Prostate gland (tissue), 2 donors: ENCODE measurements around the gene DRGX. TPM values are rescaled to one million over a fixed set of nuclear protein-coding genes. Genes with fewer than 3 reads are reported as not detected.

Source experiments
- DNase-seq: peaks from one replicate; pipeline ENCODE4 v3.0.0-alpha.2; 2019; ENCODE audit warnings: low spot score
- H3K27ac ChIP-seq, 2 donors: fragments of 200-600 bp; sonication (generic); 2 replicates each; pipeline ENCODE4 v1.5.1; 2017 to 2019
- H3K27me3 ChIP-seq: fragments of 200-600 bp; sonication (generic); replicated peaks from 2 replicates; pipeline ENCODE4 v1.5.1; 2019; ENCODE audit not compliant: insufficient read depth
- H3K36me3 ChIP-seq, 2 donors: fragments of 200-600 bp; sonication (generic); 1 replicate in 1 of 2; 2 replicates in 1 of 2; pipeline versions ENCODE4 v1.5.1 to v1.8.1; 2017 to 2019
- H3K4me1 ChIP-seq: fragments of 200-600 bp; sonication (generic); replicated peaks from 2 replicates; pipeline ENCODE4 v1.5.1; 2019
- H3K4me3 ChIP-seq, 2 donors: fragments of 200-600 bp; sonication (generic); 2 replicates each; pipeline ENCODE4 v1.5.1; 2017 to 2019
- H3K9me3 ChIP-seq: fragments of 200-600 bp; sonication (generic); 2 replicates; pipeline ENCODE4 v1.5.1; 2017
- CTCF ChIP-seq, 4 experiments: fragments of 200-600 bp in 2 of 4; fragments of 450-650 bp in 2 of 4; sonication (generic) in 2 of 4; IDR thresholded peaks; 1 replicate in 3 of 4; 2 replicates in 1 of 4; pipeline ENCODE4 v1.5.1; 2016 to 2019; ENCODE audit warnings: antibody characterized with exemption in 4 of 4, mild to moderate bottlenecking in 2 of 4, moderate library complexity in 2 of 4
- POLR2A ChIP-seq: fragments of 450-650 bp; IDR thresholded peaks from one replicate; pipeline ENCODE4 v1.6.1; 2016; ENCODE audit warnings: antibody characterized with exemption, mild to moderate bottlenecking
- POLR2AphosphoS5 ChIP-seq: sonication (generic); formaldehyde crosslinking; IDR thresholded peaks from one replicate; pipeline ENCODE4 v1.6.1; 2017; ENCODE audit warnings: antibody characterized with exemption
- WGBS: methylation state at CpG from one replicate; pipeline ENCODE4 v1.1.5; 2018; 5-methylcytosine and 5-hydroxymethylcytosine counted together
- intact Hi-C: fragments of 100-400 bp; cut with DNase I; formaldehyde crosslinking; loops from one replicate; pipeline ENCODE4 v1.14.2; 2022
- total RNA-seq, 2 donors: library from RNA; depleted of rRNA; stranded (reverse); fragments of >200 nt; gene quantifications; one replicate each; pipeline ENCODE4 v1.1.0, GENCODE V29; 2016

Gene DRGX
- total RNA-seq, 2 donors from 2014 or later = not detected

DNA sequence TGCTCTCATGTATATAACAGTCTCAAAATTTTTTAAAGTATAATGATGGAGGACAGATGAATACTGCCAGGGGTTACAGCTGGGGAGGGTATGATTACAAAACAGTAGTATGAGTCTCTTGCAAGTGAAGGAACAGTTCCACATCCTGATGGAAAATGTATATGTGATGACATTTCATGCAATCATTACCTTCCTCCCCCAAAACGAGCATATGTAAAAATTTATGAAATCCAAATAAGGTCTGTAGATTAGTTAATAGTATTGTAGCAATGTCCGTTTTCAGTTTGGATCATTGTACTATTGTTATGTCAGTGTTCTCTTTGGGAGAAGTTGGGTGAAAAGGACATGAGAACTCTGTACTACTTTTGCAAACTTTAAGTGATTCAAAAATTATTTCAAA, 38.0 kb downstream of the DRGX start:
- TF ChIP-seq POLR2A = no peak
- TF ChIP-seq POLR2AphosphoS5 = no peak
- TF ChIP-seq CTCF (IDR thresholded peaks at IDR 0.05) = no peak
- Histone ChIP-seq H3K27me3 (peaks cover 4% of the 10 kb centered on the region), H3K36me3 (no peaks in the 10 kb centered on the region), H3K4me1 (no peaks in the 10 kb centered on the region), H3K9me3 (no peaks in the 10 kb centered on the region), H3K4me3 (no peak overlapping the region), H3K27ac (no peak overlapping the region)
- DNase-seq = no peak
- intact Hi-C loops = no loop called here
- 71% methylated on average over 2 of the region's 2 CpGs for WGBS

DNA sequence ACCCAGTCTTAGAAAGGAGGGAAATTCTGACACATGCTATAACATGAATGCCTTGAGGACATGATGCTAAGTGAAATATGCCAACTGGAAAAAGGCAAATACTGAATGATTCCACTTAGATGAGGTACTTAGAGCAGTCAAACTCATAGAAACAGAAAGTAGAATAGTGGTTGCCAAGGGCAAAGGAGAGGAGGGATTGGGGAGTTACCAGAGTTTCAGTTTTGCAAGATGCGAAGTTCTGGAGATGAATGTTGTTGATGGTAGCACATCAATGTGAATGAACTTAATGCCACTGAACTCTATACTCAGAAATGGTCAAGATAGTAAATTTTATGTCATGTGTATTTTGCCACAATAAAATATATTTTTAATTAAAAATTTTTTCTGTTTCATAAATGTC, 38.9 kb downstream of the DRGX start:
- no peak for TF ChIP-seq POLR2AphosphoS5
- no peak for TF ChIP-seq CTCF (IDR thresholded peaks at IDR 0.05)
- TF ChIP-seq POLR2A = no peak
- H3K27me3 ChIP-seq = peaks cover 4% of the 10 kb centered on the region
- intact Hi-C loops = no loop called here
- DNase-seq = no peak
- no peak overlapping the region for H3K27ac ChIP-seq
- H3K4me1 ChIP-seq = no peaks in the 10 kb centered on the region
- no peaks in the 10 kb centered on the region for H3K9me3 ChIP-seq
- no peak overlapping the region for H3K4me3 ChIP-seq
- no peaks in the 10 kb centered on the region for H3K36me3 ChIP-seq
- 85% methylated on average over 1 of the region's 1 CpG for WGBS

- no peak for DNase-seq
- TF ChIP-seq CTCF (IDR thresholded peaks at IDR 0.05) (no peak), POLR2A (no peak), POLR2AphosphoS5 (no peak)
- peaks cover 4% of the 10 kb centered on the region for H3K27me3 ChIP-seq
- H3K9me3 ChIP-seq = no peaks in the 10 kb centered on the region
- no peaks in the 10 kb centered on the region for H3K36me3 ChIP-seq
- no peak overlapping the region for H3K4me3 ChIP-seq
- no peak overlapping the region for H3K27ac ChIP-seq
- intact Hi-C loops = no loop called here
- WGBS = 83% methylated on average over 4 of the region's 4 CpGs
- no peaks in the 10 kb centered on the region for H3K4me1 ChIP-seq
These were observed 39.7 kb downstream of the DRGX start for GRCh38 chr10:49356181-49356580.

DNA sequence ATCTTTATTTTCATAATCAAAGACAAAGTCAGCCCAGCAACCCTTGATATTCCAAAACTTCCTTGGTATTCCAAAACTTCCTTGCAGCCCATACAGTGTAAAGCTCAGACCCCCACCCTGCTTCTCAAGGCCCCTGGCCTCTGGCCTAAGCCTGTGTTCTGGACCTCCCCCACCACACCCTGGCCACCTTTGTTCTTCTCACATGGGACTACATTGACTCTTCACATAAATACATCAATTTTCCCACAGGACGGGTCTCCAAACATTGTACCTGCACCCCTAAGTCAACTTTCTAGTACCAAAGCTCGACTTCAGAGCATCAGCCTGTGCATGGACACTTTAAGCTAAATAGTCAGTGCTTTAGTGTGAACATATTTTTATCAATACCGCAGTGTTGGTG, 40.7 kb downstream of the DRGX start:
- intact Hi-C loops = no loop called here
- H3K4me1 ChIP-seq = no peaks in the 10 kb centered on the region
- WGBS = 91% methylated on average over 3 of the region's 3 CpGs

More for the DNA sequence above, 40.7 kb downstream of the DRGX start:
- TF ChIP-seq POLR2A (no peak), POLR2AphosphoS5 (no peak), CTCF (IDR thresholded peaks at IDR 0.05) (no peak)
- no peak overlapping the region for H3K4me3 ChIP-seq
- DNase-seq = no peak
- H3K27ac ChIP-seq = no peak overlapping the region
- no peaks in the 10 kb centered on the region for H3K36me3 ChIP-seq
- H3K27me3 ChIP-seq = peaks cover 1% of the 10 kb centered on the region
- no peaks in the 10 kb centered on the region for H3K9me3 ChIP-seq
